Measurements from ENCODE around the gene PLPPR1.

DNA sequence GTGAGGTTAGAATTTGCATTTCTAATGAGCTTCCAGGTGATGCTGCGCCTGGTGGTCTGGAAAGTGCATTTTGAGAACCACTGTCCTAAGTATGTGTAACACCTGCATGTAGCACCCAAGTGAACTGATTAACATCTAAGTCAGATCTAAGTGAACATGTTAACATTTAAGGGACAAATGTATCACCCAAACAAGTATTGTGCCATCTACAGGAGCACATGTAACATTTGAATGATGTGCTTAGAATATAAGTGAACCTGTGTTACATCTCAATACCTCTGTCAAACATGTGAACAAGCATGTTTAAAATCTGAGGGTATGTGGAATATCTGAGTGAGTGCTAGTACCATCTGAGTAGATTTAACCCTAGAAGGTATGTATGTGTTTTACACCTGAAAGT, 68.7 kb downstream of the PLPPR1 start:
- TF ChIP-seq RAD21 (IDR thresholded peaks at IDR 0.05; ENCODE audit: low read length): no peak
- TF ChIP-seq, protein P1, sequence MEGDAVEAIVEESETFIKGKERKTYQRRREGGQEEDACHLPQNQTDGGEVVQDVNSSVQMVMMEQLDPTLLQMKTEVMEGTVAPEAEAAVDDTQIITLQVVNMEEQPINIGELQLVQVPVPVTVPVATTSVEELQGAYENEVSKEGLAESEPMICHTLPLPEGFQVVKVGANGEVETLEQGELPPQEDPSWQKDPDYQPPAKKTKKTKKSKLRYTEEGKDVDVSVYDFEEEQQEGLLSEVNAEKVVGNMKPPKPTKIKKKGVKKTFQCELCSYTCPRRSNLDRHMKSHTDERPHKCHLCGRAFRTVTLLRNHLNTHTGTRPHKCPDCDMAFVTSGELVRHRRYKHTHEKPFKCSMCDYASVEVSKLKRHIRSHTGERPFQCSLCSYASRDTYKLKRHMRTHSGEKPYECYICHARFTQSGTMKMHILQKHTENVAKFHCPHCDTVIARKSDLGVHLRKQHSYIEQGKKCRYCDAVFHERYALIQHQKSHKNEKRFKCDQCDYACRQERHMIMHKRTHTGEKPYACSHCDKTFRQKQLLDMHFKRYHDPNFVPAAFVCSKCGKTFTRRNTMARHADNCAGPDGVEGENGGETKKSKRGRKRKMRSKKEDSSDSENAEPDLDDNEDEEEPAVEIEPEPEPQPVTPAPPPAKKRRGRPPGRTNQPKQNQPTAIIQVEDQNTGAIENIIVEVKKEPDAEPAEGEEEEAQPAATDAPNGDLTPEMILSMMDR (conservative IDR thresholded peaks at IDR 0.05; ENCODE audit: low read depth, low read length): no peak
- no peak for TF ChIP-seq POLR2A (IDR thresholded peaks at IDR 0.05; ENCODE audit: low read depth, low read length)
- no peak for TF ChIP-seq MAZ (IDR thresholded peaks at IDR 0.05; ENCODE audit: borderline replicate concordance, low read depth, low read length)
- TF ChIP-seq FOS (IDR thresholded peaks at IDR 0.05; ENCODE audit: low read depth, low read length): no peak
- no peak for TF ChIP-seq NFE2L2 (IDR thresholded peaks at IDR 0.05; ENCODE audit: low read depth, low read length)
- TF ChIP-seq, protein P2, sequence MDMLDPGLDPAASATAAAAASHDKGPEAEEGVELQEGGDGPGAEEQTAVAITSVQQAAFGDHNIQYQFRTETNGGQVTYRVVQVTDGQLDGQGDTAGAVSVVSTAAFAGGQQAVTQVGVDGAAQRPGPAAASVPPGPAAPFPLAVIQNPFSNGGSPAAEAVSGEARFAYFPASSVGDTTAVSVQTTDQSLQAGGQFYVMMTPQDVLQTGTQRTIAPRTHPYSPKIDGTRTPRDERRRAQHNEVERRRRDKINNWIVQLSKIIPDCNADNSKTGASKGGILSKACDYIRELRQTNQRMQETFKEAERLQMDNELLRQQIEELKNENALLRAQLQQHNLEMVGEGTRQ (IDR thresholded peaks at IDR 0.05; ENCODE audit: low read depth, low read length): no peak
- TF ChIP-seq RFX5 (IDR thresholded peaks at IDR 0.05; ENCODE audit: low read depth, low read length): no peak
- TF ChIP-seq MAFK (IDR thresholded peaks at IDR 0.05; ENCODE audit: low read depth, low read length): no peak
